HG03175 (cell line): ENCODE data around the gene TMPO.
"Not testable (repeated sequence)": the region's sequence is repeated elsewhere in the genome, so short reads cannot be mapped to it uniquely, and the experiment has no call there.

Experiments used
- ATAC-seq: cut with Tn5 transposase; IDR thresholded peaks from one replicate; pipeline ENCODE4 v1.9.1; 2021; ENCODE audit warnings: mild to moderate bottlenecking, moderate library complexity; ENCODE audit not compliant: unreplicated experiment

TMPO gene

DNA sequence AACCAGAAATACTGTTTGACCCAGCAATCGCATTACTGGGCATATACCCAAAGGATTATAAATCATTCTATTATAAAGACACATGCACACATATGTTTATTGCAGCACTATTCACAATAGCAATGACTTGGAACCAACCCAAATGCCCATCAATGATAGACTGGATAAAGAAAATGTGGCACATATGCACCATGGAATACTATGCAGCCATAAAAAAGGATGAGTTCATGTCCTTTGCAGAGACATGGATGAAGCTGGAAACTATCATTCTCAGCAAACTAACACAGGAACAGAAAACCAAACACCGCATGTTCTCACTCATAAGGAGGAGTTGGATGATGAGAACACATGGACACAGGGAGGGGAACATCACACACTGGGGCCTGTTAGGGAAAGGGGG, 61.4 kb downstream of the TMPO start:
- not testable (repeated sequence) for ATAC-seq

DNA sequence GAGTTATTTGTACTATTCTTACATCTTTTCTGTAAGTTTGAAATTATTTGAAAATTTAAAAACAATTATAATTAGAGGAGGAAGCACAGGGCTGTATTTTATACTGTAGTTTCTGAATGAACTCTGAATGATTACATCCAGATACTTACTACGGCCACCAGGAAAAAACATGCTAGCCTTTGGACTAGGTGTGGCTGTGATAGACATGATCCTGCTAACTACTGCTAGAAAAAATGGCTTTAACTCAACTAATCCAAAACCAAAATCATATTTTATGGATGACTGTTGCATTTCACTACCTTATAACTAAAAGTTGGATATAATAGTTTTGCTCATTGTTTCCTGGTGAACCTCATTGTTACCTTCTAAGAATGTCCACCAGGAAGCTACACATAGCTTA, 63.0 kb downstream of the TMPO start:
- no peak for ATAC-seq

DNA sequence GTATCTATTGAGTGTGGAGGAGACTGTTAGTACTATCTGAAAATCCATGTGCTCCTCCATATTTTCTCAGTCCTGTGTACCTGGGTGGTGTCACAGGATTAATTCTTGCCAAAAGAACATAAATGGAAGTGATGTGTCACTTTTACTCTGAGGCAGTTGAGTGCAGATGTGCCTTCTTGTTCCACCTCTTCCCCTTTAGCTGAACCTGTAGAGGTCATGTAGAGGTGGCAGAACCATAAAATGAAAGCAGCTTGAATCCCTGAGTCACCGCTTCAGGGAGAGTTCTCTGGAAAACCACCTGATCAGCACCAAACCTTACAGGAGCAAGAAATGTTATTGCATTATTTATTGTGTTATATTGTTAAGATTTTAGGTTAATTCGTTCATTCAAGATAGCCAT, 63.4 kb downstream of the TMPO start:
- ATAC-seq, result no peak

DNA sequence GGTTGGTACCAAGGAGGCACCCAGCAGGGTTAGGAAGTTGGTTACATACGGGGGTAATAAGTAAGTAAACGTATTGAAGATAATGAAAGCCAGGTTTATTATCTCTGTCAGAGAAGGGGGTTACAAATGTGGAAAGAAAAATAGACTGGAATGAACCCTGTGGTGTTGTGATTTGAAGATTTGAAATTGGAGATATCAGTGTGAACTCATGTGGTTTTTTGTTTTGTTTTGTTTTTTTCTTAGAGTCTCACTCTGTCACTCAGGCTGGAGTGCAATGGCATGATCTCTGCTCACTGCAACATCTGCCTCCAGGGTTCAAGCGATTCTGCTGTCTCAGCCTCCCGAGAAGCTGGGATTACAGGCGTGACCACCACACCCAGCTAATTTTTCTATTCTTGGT, 64.0 kb downstream of the TMPO start:
- no peak for ATAC-seq

DNA sequence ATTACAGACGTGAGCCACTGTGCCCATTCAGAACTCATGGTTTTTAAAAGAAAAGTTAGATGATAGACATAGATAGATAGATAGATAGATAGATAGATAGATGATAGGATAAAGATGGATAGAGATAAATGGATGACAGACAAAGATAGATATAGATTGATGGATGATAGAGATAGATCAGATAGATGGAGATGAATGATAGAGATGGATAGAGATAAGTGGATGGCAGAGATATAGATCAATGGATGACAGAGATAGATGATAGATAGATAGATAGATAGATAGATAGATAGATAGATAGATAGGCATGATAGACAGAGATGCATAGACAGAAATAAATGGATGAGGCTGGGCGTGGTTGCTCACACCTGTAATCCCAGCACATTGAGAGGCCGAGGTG, 64.4 kb downstream of the TMPO start:
- no peak for ATAC-seq

DNA sequence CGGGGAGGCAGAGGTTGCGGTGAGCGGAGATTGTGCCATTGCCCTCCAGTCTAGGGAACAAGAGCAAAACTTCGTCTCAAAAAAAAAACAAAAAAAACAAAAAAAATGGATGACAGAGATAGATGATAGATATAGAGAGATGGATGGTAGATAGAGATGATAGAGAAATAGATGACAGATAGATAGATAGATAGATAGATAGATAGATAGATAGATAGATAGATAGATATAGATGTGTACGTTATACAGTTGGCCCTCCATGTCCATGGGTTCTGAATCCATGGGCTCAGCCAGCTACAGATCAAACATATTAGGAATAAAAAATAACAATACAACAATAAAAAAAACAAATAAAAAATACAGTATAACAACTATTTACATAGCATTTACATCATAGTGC, 65.3 kb downstream of the TMPO start:
- no peak for ATAC-seq

DNA sequence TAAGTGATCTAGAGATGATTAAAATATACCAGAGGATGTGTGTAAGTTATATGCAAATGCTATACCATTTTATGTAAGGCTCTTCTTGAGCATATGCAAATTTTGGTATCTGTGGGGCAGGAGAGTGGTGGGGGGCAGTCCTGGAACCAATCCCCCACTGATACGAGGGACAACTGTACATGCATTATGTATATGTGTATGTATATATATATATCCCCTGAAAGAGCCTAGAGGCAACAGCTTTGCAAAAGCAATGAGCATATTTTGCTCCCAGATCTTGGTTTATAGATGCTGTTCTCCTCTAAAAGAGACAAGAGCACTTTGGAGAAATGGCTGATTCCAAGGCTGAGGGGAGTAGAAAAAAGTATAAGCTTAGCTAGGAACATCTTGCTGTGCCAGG, 65.7 kb downstream of the TMPO start:
- ATAC-seq, result no peak

DNA sequence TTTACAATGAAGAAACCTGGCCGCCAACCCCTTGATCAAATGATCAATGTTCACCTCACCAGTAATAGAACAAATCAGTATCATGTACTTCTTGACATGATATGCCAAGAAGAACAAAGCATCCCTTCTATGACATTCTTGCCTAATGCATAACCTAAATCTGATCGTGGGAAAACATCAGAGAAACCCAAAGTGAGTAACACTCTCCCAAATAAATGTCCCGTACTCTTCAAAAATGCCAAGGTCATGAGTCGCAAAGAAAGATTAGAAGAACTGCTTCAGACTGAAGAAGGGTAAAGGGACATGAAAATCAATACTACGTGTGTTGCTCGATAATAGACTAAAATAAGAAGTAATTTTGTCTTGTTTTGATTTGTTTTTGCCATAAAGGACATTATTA, 66.7 kb downstream of the TMPO start:
- no peak for ATAC-seq

DNA sequence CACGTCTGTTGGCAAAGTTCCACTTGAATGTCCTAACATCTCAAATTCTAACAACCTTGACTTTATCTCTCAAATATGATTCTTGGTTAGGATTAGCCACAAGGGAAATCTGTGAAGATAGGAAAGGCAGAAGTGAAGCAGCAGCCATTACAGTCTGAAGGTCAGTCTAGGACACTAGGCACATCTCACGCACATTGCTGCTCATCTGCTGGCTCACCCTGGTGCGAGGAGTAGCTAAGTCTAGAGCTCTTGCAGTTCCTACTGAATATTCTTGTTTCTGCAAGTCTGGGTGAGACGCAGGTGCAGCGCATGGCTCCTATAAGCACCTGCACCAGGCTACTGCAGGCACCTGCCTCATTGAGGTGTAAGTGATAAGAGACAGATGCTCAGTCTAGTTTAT, 71.7 kb downstream of the TMPO start:
- ATAC-seq, result no peak

DNA sequence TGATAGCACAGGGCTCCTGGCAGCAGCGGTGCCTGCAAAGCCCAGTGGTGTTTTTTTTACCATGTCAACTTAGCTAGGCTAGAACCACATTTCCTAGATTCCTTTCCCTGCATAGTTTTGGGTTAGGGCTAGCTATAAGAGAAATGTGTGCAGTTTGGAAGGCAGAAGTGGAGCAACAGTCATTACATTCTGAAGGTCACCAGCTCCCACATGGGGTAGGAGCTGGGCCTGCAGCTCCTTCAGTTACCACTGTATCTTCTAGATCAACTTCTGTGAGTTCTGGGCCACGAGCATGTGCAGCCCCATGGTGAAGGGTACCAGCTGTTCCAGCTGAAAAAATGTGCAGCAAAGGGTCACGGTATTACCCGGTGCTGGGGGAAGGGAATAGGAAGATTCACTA, 75.8 kb downstream of the TMPO start:
- ATAC-seq, result no peak

DNA sequence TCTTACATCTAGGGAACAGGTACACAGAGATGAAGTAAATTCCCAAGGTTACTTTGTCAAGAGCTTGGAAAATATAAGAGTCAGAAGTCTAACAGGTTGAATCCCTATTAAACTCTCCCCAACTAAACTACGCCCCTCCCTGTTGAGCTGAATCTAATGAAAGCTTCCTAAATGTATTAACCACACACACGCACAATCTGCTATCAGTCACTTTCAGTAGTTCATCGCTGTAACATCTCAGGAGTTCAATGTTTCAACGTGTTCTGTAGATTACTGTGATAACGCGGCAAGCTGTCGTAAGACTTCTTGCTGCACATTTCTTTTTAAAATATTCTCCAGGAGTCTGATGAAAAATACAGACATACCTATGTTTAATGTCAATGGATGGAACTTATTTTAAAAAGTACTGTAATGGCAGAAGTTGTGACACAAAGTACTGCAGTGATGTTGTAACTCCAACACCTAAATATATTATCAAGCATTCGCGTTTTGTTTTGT, 77.5 kb downstream of the TMPO start:
- ATAC-seq, result no peak

DNA sequence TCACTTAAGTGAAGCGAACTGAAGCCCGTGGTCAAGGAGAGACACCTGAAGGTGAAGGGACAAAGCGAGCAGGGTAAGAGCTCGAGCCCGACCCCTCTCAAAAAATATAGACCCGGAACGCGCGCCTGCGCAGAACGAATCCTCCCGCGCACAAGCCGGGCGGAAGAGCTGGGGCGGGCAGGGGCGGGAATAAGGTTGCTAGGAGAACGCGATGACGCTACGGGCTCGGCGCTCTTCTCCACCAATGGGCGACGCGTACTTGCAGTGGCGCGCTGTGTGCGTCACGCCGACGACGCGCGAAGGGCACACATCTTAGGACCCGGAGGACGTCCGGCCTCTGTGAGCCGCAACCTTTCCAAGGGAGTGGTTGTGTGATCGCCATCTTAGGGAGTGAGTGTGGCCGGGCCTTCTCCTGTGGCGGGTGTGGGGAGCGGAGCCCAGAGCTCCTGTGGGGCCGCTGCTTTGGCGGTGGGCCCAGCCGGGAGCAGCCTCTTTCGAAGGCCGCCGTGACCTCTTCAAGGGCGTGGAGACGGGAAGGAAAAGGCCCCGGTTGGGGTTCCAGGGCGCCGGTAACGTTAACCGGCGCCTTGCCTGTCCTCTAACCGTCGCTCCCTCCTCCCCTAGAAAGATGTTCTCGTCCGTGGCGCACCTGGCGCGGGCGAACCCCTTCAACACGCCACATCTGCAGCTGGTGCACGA, 78.1 kb downstream of the TMPO start, which contains the start of gene SLC25A3:
SLC25A3 (plus strand) TSS at position 336 of the 699 bp plus-strand sequence; CDS start at position 629, 293 bp downstream.
- ATAC-seq, result peak; percentile 99

DNA sequence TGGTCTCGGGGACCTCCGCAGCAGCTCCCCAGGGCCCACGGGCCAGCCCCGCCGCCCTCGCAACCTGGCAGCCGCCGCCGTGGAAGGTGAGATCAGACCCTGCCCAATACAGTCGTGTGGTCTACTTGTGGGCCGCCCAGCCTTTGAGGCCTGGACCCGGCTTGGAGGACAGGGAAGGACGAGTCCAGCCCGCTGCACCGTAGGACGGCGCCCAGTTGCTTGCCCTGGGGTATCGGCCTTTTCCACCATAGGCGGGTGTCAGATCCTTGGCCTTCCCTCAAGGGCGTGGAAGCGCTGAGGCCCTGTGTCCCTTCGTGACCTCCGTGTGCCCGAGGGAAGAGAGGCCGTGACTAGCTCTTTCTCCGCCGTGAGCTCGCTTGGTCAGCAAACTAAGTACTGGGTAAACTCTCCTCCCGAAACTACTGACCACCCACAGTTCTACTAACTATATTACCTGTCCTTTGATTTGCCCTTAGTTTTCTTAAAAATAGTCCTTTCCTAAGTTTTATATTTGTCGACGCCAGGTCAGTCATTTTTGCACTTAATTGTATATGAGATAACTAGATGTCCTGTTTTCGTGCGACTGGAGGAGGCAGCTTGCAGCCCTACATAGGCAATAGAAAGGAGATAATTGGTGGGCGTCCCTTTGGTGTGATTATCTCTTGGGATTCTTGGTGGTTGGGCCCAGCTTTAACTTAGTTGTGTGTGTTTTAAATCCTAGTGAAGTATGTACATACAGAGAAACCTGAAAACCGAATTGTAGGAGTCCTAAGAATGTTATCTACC, 78.9 kb downstream of the TMPO start:
- ATAC-seq, result peak; percentile 1

DNA sequence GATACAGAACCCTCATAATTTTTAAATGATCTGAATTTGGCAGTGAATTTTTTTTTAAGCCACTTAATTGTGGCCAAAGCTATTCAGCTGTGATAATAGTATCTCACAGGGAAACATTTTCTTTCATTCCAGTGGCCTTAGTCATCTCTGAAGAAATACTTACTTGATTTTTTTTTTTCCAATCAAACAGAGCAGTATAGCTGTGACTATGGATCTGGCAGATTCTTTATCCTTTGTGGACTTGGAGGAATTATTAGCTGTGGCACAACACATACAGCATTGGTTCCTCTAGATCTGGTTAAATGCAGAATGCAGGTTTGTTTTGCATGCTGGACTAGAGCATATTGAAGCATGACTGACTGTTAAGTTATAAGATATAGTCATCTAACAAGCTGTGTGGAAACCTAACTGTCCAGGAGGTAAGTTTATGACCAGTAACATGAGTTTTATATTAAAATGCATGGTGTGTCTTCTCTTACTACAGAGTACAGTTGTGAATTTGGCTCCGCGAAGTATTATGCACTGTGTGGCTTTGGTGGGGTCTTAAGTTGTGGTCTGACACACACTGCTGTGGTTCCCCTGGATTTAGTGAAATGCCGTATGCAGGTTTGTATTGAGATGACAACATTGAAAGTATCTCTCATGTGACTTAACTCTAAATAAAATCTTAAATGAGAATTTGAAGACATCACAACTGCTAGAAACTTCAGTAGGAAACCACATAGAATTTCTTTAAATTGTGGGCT, 80.0 kb downstream of the TMPO start:
- ATAC-seq, result no peak

DNA sequence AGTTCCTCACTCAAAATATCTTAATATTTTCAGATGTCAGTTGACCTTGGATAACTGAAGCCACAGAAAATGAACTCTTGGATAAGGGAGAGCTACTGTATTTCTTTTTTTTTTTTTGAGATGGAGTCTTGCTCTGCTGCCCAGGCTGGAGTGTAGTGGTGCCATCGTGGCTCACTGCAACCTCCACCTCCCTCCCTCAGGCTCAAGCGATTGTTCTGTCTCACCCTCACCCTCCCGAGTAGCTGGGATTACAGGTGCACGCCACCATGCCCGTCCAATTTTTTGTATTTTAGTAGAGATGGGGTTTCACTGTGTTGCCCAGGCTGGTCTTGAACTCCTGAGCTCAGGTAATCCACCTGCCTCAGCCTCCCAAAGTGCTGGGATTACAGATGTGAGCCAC, 81.9 kb downstream of the TMPO start:
- not testable (repeated sequence) for ATAC-seq
